Ammon's horn (tissue), 1 donor: ENCODE measurements around the gene INO80.
"Not testable (repeated sequence)": the region's sequence is repeated elsewhere in the genome, so short reads cannot be mapped to it uniquely, and the experiment has no call there.

Experiments used
- DNase-seq: peaks from one replicate; pipeline ENCODE4 v3.0.0-alpha.2; 2016; ENCODE audit warnings: low spot score

The INO80 gene

DNA sequence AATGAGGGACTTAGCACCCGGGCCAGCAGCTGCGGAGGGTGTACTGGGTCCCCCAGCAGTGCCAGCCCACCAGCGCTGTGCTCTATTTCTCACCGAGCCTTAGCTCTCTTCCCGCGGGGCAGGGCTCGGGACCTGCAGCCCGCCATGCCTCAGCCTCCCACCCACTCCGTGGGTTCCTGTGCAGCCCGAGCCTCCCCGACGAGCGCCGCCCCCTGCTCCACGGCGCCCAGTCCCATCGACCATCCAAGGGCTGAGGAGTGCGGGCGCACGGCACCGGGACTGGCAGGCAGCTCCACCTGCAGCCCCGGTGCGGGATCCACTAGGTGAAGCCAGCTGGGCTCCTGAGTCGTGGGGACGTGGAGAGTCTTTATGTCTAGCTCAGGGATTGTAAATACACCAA, 154.3 kb downstream of the INO80 start:
- DNase-seq: not testable (repeated sequence)

DNA sequence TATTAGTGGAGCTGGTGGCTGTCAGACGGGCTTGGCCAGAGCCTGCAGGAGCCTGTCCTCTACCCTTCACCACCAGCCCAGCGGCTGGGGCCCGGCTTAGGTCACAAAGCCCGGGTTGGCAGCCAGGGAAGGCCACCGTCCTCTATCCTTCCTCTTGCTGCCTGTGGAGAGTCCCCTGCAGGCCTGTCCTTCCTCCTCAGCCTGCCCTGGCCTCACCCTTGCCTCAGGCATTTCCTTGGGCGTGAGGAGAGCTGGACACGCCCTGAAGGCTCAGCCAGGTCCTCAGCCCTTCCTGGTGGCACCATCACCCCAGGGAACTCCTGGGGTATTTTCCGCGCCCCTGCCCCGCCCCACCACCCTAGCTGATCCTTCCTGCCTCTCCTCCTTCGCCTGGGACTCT, 155.2 kb downstream of the INO80 start:
- no peak for DNase-seq

DNA sequence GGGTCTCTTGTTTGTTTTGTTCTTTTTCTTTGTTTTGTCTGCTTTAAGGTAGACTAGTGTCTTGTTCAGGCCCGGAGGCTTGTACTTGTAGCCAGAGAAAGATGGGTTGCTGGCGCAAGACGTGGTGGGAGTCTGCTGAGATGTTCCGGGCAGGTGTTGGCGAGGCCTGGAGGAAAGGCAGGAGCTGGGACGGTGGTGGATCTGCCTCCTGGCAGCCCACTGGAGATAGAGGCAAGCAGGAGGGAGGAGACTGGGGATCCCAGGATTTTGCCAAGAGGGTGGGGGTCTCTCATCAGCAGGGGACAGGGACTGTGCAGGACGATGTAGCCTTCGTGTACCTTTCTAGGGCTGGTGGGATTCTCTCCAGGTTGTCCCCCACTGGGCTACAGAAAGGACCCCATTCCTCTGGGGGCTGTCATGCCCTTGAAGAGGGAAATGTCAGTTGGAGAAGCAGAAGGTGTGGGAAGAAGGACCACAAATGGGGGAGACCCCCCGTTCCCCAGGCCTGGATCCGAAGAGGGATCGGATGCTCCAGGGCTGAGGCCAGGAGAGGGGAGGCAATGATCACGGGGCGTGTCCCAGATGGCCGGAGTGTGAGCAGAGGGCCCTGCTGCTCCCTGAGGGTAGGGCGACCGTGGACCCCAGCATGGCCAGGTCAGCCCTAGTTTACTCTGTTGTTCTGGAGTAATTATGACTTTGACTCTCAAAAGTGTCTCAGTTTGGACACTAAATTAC, 155.8 kb downstream of the INO80 start:
- no peak for DNase-seq

DNA sequence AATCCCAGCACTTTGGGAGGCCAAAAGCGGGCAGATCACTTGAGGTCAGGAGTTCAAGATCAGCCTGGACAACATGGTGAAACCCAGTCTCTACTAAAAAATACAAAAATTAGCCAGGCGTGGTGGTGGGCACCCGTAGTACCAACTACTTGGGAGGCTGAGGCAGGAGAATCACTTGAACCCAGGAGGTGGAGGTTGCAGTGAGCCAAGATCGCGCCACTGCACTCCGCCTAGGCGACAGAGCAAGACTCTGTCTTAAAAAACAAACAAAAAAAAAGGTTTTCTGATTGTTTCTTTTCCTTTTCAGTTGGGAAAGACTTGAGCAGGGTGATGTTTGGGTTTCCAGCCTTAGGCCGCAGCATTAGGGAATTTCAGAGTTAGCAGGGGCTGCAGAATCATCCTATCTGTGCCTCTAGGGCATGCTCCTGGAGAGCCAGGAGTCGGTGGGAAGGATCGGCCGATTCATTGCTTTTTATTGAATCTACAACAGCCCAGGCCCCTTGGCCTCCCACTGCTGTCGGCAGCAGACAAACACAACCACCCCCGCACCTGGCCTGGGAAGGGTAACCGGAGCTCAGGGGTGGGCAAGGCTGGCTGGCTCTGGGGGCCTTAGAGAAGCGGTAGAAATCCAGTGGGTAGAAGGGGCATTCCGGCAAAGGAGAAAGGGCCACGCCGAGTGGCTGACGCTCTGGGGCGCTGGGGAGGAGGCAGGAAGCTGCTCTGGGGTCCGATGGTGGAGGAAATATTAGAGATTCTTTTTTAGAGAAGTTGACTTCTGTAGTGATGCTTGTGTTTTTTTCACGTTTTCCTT, 156.5 kb downstream of the INO80 start:
- DNase-seq: no peak

DNA sequence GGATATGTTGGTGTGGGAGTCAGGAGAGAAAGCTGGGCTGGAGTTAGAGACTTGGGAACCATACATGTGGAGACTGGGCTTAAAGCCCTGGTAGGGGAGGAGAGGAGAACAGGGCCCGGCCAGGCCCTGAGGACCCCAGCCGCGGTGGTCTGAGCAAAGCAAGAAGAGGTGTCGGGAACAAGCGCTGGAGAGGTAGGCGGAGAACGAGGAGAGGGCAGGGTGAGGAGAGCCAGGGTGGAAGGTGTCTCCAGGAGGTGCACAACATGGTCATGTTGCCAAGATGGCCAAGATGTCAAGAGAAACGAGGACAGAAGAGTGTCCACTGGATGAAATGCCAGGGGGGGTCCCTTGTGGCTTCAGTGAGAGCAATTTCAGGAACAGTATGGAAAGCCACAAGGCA, 157.4 kb downstream of the INO80 start:
- DNase-seq: no peak

DNA sequence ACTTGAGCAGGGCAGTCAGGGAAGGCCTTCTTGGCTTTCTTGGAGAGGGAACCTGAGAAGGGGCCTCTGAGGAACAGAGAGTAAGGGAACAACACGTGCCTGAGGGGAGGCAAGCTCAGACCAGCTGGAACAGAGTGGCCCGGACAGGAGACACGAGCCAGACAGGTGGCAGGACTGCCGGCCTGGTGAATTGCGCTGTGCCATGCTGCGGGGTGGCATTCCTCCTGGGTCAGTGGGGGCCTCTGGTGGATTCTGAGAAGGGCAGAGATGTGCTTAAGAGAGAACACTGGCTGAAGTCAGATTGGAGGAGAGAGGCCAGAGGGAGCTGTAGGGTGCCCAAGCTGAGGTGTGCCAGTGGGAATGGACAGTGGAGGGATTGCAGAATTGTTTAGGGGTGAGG, 157.9 kb downstream of the INO80 start:
- DNase-seq: no peak

DNA sequence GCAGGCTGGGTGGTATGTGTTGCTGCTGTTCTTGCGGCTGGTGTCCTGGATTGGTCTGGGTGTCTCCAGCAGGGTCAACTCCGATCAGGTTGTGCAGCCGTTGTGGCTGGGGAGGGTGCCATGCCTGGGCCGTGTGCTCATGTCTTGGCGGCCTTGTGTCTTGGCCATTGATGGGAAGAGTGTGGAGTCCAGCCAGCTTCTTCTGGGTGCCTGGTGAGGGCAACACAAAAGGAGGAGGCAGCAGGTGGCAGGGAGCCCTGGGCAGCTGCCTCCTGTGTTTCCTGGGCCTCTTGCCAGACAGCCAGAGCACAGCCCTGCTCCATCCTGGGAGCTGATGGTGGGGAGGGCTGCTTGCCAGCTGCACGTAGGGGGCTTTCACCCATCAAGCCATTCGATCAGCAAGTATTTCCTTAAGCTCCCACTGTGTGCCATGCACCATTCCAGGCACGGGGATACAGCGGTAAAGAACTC, 158.5 kb downstream of the INO80 start:
- peak; percentile 53 for DNase-seq

DNA sequence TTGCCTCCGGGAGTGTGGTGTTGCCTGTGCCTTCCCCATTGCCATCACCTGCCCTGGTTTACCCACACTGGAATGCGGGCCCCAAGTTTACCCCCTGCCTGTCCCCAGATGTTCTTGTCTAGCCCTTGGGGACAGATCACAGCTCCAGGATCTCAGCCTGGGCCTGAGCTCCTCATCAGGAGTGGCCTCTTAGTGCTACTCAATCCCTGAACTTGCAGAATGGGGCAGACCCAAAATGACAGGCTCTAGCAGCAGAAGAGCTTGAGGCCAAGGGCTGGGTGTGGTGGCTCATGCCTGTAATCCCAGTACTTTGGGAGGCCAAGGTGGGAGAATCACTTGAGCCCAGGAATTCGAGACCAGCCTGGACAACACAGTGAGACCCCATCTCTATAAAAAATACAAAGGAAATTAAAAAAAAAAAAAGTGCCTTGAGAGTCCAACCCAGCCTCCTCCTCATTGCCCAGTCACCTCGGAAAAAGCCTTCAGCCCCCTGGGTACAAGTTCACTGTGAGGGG, 159.0 kb downstream of the INO80 start:
- DNase-seq: no peak

DNA sequence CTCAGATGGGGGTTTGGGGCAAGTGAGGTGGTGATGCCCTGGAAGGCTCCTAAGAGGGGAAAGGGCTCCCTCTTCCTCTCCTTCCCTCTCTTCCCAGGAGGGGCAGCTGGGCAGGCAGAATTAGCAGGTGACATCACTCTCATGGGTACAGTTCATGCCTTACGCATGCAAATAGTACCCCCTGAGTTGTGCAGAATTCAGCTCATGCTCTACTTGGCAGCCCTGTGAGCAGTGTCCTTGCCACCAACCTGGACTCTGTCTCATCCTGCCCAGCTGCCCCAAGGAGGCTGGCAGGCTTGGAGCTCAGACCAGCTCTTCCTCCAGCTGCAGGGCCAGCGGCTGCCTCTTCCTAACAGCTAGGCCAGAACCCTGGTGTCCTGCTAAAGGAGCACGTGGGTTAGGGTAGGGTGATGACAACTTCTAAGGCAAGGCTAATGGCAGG, 159.5 kb downstream of the INO80 start:
- DNase-seq: no peak

DNA sequence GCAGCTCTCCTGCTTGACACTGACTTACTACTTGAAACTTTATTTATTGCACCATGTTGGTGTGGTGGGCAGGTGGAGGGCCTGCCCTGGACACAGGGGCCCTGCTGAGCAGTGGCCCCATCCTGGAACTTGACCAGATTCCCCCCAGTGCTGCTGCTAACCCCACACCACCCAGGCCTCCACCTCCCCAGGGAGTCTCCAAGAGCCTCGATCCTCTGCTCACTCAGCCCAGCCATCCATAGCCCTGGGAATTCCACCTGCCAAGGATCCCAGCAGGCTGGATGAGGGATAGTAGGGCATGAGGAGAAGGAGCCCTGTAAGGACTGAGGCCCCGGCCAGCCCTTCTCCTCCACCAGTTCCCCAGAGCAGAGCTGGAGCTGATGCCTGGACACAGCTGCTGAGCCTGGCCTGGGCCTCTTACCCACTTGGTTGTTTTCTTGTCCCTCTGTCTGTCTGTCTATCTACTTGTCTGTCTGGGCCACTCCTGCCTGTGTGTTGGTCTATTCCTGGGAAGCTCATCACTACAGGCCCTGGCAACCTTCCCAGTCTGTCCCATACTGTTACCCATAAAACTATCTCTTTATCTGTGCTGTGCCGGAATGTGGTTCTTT, 160.0 kb downstream of the INO80 start:
- no peak for DNase-seq

DNA sequence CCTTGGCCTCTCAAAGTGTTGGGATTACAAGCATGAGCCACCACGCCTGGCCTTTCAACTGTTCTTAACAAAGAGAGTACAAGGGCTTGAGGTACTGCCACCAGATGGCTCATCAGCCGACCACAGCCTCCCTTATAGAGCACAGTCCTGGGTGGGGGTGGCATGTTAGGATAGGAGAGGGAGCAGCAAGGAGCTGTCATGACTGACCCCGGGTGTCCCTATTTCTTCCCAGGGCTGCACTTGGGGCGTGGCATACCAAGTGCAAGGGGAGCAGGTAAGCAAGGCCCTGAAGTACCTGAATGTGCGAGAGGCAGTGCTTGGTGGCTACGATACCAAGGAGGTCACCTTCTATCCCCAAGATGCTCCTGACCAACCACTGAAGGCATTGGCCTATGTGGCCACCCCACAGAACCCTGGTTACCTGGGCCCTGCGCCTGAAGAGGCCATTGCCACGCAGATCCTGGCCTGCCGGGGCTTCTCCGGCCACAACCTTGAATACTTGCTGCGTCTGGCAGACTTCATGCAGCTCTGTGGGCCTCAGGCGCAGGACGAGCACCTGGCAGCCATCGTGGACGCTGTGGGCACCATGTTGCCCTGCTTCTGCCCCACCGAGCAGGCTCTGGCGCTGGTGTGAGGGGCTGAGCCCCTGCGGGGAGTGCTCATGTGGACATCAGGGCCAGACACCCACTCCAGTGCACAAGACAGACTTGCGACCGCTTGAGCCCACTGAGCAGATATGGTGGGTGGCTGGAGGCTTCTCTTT, 160.8 kb downstream of the INO80 start:
- no peak for DNase-seq

DNA sequence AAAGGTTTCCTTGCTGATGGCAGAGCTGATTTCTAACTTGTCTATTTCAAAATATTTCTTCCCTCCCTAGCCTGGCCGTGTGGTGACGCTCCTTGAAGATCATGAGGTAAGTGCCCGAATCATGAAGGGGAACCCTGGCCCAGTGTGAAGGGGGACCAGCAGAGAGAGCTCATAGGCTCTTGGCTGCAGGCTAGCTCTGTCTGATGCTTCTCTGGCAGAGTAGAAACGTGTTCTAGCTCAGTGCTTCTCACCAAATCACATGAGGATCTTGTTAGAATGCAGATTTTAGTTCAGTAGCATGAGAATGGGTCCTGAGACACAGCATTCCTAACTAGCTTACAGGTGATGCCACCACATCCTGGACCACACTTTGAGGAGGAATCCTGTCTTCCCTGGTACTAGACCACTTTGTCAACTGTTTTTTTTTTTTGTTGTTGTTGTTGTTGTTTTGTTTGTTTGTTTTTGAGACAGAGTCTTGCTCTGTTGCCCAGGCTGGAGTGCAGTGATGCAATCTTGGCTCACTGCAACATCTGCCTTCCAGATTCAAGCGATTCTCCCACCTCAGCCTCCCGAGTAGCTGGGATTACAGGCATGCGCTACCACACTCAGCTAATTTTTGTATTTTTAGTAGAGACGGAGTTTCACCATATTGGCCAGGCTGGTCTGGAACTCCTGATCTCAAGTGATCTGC, 161.8 kb downstream of the INO80 start:
- not testable (repeated sequence) for DNase-seq

DNA sequence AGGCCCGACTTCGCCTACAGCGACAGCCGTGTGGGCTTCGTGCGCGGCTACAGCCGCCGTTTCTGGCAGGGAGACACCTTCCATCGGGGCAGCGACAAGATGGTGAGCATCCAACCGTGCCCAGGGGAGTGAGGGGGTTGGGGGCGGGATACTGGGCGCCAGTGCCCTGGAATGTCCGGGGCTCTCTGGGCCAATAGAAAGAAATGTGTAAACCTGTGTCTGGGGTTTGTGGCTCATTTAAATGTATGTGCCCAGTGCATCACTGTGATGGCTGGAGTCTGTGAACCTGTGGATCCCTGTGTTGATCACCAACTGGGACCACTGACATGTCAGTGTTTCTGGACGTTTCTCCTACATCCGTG, 162.4 kb downstream of the INO80 start:
- DNase-seq: no peak

DNA sequence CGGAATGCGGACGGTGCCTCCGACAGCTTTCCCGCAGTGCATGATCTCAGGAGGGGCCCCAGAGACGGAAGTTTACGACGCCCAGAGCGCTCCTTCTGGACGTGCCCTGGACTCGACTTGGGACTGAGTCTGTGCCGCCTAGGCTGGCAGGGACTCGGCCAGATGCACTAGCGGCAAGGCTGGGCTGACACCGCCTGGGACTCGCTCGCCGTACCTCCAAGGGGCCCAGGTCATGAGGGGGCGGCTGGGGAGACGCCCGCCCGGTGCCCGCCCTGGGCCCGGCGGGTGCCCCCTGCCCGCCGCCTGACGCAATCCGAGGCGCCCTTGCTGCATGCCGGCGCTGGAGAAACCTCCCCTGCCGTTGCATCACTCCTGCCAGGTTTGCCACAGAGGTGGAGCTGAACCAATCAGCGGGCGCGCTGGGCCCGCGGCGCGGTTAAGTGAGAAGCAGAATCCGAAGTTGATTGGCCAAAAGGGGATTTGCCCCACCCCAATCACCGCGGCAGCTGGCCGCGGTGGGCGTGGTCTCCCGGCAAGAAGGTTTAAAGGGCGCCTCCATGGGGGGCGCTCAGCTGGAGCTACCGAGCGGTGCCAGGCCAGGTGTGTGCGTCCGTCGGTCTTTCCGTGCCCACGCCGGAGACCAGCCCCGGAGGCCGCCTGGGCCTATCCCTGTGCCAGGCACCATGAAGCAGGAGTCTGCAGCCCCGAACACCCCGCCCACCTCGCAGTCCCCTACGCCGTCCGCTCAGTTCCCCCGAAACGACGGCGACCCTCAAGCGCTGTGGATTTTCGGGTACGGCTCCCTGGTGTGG, 163.0 kb downstream of the INO80 start, which contains the start of gene CHAC1:
TSS of gene CHAC1 (plus strand) at position 571 of the 812 bp plus-strand sequence. CDS start at position 684, 113 bp downstream.
- DNase-seq: peak; percentile 95

DNA sequence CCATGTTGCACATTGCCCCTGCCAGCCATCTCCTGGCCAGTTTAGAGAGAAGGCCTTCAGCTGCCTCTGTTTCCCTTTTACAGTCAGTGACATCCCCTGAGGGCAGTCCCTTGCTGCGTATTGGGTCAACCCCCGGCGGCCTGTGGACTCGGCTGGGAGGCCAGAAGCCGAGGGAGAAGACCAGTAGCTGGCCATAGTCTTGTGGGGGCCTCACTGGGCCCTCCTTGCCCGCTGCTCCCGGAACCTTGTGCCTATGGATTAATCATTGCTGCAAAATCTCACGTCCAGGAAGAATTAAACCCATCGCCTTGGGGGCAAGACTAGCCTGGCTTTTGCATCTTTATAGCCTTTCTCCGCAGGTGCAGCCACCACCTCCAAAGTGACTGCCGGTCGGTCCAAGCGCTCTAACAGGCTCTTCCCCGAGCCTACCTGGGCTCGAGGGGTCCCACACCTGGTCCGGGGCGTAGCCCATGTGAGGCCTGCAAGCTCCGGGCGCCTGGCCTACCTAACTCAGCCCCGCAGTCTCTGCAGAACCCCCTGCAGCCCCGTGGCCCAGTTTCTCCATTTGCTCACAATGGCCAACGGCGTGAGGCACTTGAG, 163.7 kb downstream of the INO80 start:
- no peak for DNase-seq

DNA sequence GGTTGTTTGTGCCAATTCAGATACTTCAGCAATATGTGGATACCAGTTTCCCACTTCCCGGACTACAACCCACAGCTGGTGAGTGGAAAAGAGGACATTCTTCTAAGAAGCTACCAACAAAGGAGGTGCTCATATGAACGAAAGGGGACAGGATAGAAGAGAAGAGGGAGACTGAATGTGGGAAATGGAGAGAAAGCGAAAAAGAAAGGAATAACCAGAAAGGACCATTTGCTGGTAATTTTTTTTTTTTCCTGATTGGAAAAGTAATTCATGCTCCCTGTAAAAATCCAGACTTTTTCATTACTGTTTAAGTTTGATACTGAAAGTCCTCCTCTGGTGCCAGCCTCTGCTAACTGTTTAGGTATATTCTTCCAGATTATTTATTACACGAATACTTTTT, 164.3 kb downstream of the INO80 start:
- no peak for DNase-seq

DNA sequence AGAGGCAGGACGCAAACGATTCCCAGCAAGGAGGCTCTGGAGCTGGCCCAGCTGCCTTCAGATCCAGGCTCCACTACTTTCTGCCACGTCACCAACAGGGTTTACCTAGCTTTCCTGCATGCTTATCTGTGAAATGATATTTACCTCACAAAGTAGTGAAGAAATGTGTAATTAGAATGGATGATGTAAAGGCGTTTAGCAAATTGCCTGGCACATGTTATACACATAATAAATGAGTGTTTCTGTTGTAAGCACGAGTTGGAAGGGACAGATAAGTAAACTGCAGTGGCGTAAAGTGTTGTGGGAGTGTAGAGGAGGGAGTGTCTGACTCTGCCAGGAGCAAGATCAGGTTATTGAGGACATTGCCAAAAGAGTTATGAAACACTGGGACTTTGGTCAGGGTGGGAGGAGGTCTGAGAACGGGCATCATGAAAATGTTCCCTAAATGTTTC, 166.3 kb downstream of the INO80 start:
- no peak for DNase-seq

DNA sequence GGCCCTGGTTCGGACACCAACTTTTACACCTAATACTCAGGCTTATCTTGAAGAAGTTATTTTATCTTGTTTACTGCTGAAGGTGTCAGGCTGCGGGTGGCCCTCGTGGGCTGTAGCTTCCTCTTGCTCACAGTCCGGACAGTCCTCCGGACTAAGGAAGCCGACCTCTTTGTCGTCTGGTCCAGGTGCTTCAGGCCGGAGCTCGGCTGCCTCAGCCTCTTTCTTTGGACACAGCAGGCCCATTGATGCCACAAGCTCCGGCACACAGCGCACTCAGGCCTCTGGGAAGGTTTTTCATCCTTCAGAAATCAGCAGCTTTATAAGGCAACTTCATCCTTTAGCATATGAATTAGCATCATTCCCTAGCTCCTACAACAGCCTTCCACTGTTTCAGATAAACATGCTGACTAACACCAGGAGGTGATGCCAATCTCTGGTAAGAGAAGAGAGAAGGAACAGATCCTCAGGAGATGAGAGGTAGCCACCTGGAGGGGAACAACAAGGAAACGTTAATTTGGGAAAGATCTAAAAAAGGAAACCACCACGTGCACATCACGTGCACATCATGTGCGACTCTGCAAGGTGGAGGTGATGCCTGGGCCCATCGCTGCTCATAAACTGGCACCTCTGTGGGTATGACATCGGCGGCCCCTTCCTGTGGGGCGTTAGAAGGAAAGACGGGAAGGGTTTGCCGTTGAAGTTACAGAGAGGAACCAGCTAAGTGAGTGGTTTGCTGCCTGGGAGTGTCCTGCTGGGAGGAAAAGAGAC, 167.2 kb downstream of the INO80 start:
- no peak for DNase-seq
